GM12801 (cell line): ENCODE results near the gene SNRNP25.

Experiments
- TF ChIP-seq, protein P1 (sequence below): IDR thresholded peaks from one replicate; pipeline ENCODE4 v1.5.1; 2011; ENCODE audit warnings: control low read depth; ENCODE audit not compliant: insufficient read length; ENCODE audit errors: extremely low read depth

Gene SNRNP25

GRCh38 chr16:57711-58110 lies 4.1 kb downstream of the SNRNP25 start:
- TF ChIP-seq, protein P1, sequence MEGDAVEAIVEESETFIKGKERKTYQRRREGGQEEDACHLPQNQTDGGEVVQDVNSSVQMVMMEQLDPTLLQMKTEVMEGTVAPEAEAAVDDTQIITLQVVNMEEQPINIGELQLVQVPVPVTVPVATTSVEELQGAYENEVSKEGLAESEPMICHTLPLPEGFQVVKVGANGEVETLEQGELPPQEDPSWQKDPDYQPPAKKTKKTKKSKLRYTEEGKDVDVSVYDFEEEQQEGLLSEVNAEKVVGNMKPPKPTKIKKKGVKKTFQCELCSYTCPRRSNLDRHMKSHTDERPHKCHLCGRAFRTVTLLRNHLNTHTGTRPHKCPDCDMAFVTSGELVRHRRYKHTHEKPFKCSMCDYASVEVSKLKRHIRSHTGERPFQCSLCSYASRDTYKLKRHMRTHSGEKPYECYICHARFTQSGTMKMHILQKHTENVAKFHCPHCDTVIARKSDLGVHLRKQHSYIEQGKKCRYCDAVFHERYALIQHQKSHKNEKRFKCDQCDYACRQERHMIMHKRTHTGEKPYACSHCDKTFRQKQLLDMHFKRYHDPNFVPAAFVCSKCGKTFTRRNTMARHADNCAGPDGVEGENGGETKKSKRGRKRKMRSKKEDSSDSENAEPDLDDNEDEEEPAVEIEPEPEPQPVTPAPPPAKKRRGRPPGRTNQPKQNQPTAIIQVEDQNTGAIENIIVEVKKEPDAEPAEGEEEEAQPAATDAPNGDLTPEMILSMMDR, result no peak

GRCh38 chr16:58491-59439 lies 5.1 kb downstream of the SNRNP25 start:
- TF ChIP-seq, protein P1, result no peak

DNA sequence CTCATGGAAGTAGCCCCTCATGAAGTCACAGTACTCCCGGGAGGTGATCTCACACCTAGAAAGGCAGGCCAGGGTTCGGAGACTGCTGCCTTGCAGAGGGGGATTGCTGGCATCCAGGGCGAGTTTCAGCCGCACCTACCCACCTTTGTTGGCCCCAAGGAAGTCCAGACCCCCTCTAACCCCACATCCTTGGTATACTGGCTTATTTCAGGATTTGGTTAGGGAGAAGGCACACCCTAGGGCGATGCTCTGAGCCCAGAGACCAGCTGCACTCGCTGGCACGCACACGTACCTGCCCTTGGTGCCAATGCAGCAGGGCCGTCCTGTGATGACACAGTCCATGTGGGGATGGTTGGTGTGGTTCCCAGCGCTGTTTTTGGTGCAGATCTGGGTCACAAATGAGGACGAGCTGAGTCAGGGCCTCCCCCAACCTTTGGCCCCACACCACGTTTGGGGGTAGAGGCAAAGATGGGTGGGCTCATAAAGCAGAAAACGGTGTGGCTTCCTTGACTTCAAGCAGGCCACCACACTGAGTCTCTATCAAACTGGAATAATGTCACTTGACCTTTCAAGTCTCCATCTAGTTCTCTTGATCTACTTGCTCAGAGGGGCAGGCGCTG lies 5.9 kb downstream of the SNRNP25 start:
- TF ChIP-seq, protein P1, result no peak

GRCh38 chr16:60166-60565 lies 6.5 kb downstream of the SNRNP25 start:
- TF ChIP-seq, protein P1, result no peak

DNA sequence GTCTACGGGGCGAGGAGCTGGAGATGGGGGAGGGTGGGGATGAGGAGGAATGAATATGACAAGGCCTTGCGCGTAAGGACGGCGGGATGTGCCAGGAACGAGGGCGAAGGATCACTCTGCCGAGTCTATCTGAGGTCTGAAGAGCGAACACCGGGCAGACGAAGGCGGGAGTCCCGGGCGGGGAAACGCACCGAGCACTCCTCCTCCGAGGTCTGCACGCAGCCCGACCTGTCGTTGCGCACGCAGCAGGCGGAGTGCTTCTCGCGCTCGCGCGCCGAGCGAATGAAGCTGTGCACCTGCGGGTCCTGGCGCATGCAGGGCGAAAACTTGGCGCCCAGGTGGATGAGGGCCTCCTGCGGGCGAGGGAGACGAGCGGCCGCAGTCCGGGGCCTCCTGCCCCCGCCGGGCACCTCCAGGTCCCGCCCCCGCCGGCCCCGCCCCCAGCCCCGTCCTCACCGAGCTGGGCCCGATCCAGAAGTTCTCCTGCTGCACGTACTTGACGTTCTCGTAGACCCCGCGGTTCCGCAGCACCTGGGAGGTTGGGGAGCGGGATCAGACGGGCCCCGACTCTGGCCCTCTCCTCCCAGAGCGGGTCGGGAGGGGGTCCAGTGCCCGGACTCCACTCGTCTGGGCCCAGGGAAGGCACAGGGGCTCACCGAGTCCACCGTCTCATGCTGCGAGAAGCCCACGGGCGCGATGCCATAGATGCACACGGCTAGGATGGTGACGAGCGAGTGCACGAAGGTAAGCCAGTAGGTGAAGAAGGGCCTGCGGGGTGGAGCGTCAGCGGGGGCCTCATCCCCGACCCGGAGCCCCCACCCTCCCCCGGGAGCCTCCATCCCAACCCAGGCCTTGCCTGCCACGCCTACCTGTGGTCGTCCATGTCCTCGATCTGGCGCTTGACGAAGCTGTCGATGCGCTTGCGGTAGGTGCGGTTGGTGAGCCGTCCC lies 7.6 kb downstream of the SNRNP25 start:
- TF ChIP-seq, protein P1, result no peak

GRCh38 chr16:61879-62281 lies 8.3 kb downstream of the SNRNP25 start:
- TF ChIP-seq, protein P1, result no peak

DNA sequence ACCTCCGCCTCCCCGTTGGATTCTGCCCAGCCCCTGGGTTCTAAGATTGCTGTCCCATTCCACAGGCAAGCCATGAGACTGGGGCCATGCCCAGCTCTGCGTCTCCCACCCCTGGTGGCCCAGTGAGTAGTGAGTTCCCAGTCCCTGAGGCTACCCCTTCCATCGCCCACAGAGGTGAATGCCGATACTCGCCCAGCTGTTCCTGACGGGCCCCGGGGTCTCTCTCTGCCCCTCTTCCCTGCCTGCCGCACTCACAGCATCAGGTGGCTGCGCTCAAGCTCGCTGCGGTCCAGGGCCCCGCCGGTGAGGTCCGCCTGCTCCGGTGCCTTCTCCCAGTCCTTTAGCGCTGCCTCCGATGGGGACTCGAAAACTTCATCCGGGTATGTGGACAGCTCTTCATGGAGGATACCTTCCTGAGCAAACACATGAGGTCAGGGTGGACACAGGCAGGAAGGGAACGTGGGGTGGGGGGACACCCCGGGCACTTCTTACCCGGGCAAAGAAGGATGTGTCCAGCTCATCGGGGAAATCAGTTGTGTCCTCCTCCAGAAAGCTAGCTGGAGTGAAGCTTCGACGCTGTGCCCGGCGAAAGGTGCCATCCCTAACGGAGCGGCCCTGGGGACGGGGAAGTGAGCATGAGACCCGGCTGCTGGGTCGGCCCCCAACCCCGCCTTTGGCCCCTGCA lies 8.8 kb downstream of the SNRNP25 start:
- TF ChIP-seq, protein P1, result no peak
